ENCODE data around the gene CSNK1G1.
A peak's percentile ranks its signal among the peaks of the same experiment; 100 is the strongest.

CSNK1G1 gene

DNA sequence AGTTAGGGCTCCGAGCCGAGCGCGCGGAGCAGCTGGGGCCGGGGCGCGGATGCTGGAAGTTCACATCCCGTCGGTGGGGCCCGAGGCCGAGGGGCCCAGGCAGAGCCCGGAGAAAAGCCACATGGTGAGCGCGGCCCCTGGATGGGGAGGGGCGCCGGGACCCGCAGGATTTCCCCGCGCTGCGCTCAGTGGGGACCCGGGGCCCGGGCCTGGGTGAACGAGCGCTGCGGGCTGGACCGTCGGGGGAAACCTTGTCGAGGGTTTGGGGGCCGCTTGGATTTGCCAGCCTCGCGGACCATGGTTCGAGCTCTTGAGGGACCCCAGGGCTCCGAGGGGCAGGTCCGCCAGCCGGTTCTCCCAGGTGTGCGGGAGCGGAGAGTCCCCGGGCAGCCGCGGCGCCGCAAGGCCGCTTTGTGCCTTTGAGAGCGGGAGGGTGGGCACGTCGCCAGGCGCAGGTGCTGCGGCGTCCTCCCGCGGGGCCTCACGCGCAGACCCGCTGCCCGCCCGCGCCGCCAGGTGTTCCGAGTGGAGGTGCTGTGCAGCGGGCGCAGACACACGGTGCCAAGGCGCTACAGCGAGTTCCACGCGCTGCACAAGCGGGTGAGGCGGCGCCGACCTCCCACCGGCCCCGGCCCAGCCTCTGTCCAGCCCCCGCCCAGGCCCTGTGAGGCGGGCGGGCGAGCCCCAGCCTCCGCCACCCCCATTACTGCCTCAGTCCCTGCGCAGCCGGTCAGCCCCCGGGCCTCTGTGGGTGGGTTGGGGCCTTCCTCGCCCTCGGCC lies 204.1 kb downstream of the CSNK1G1 start, which contains the start of gene SNX22:
SNX22 (plus strand) TSS at position 5 of the 780 bp plus-strand sequence; CDS start at position 50, 45 bp downstream.
- peak; percentile 66 for DNase-seq

GRCh38 chr15:64149893-64150578 lies 205.9 kb downstream of the CSNK1G1 start:
- DNase-seq: no peak

DNA sequence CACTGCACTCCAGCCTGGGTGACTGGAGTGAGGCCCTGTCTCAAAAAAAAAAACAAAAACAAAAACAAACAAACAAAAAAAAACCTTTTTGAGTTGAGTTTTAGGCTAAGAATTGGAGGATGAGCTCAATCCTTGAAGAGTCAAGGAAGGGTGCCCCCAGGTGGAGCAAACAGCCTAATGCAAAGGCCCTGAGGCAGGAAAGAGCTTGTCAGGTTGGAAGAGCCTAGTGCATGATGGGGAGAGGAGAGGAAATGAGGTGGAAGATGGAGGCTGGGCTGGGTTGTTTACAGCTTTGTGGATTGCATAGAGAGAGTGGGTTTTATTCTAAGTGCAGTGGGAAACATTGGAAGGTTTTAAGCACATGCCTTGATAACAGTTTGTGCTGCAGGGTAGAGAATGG lies 206.5 kb downstream of the CSNK1G1 start:
- DNase-seq: peak; percentile 12

DNA sequence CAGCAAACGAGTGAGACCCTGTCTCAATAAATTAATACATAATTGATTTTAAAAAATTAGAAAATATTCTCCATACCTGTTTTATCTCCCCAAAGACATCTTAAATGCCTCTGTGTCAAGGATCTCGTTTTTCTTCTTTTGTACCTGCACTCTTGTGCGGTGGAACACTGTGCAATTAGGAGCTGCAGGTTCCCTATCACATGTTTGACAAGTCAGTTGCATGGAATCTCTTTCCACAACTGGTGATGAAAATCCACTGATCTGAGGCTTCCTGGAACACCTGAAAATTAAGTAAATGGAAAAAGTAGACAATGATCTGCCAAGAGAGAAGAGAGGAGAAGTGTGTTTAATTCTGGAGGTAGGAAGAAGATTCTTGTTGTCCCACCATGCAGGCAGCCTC lies 207.4 kb downstream of the CSNK1G1 start:
- no peak for DNase-seq

DNA sequence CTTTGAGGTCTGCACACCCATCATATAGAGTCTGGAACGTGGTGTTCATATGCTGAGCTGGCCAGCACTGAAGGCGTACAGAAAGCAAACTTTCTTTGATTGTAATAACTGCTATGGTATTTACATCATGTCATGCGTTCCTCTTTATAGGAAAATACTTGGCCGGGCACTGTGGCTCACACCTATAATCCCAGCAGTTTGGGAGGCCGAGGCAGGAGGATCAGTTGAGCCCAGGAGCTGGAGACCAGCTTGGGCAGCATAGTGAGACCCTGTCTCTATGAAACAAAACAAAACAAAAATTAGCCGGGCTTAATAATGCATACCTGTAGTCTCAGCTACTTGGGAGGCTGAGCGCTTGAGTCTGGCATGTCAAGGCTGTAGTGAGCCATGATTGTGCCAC lies 207.8 kb downstream of the CSNK1G1 start:
- no peak for DNase-seq

- no peak for DNase-seq
Observed at GRCh38 chr15:64146885-64147681, 208.9 kb downstream of the CSNK1G1 start.

DNA sequence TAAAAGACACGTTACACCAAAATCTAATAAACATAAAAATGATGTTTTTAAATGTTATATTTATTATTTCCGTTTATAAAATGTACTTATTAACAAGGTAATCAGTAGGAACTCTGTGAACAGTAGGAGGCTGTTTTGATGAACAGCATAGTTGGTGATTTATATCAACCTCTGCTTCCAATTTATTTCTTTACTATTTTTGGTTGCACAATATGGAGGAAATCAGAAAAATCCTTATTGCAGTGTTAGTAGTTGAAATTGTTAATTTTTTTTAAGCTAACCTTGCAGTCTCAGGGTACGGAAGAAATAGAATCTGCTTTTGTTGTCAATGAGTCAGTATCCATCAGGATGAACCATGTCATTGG lies 209.5 kb downstream of the CSNK1G1 start:
- no peak for DNase-seq

- no peak for DNase-seq
Observed at GRCh38 chr15:64146041-64146440, 209.9 kb downstream of the CSNK1G1 start.

DNA sequence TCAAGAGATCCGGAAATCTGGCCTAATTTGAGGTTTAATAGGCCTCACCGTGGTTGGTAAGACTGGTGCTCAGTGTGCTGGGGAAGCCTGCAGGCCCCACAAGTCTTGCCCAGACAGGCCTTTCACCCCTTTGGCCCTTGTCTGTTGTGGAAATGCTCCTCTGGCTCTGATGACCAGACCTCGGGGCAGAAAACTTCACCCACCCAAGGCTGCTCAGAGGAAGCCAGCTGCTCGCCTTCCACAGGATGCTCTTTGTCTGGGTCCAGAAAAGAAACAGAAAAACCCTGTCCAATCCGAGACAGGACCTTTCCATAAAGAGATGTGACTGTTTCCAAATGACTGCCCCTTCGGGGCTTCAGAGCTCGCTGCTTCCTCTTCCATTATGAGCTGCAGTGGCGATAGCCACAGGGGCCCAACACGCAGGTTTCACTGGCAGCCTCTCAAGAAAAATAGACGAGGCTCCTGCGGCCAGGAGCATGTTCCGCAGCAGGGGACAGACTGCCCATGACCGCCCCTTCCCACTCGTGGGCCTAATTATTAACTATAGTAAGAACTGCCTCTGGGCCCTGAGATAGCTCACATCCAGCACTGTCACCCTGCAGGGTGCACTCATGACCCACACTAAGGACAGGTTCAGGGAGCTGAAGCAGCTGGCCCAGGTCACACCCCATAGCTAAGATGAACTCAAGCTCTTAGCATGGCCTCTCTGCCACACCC lies 211.2 kb downstream of the CSNK1G1 start:
- DNase-seq: no peak

DNA sequence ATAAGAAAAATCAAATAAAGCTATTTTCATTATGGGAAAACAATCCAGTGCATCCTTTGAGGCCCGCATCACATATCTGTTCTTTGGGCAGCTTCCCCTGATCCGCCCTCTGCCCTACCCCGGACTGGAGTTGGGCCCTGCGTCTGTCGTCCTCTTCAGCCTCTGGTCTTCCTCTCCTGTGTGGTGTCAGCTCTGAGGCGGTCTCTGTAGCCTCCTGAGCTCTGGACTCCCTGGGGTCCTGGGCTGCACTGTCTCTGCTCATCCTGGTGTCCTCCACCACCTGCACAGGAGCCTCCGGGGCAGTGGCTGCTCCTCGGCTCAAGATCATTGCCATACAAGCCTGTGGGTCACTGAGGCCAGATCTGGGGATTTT lies 211.8 kb downstream of the CSNK1G1 start:
- no peak for DNase-seq

DNA sequence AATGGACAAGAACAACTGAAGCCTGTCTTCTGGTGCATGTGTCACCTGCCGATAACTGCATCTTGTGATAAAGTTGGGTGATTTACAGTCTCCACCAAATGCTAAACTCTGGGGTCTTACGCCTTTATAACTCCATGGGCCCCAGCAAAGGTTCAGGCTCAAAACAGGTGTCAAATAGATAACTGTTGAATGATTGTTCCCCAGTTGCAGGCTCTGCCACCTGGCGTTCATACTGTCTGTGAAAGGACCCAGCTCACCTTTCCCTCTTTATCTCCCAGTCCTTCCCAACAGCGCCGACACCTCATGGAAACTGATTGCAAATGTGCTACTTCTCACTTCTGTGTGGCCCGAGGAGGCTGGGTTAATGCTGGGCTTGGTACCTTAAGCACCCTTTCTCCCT lies 212.7 kb downstream of the CSNK1G1 start:
- DNase-seq: no peak

GRCh38 chr15:64141798-64142512 lies 214.0 kb downstream of the CSNK1G1 start:
- no peak for DNase-seq

GRCh38 chr15:64138331-64138941 lies 217.5 kb downstream of the CSNK1G1 start:
- DNase-seq: no peak

- DNase-seq: no peak
Observed at GRCh38 chr15:64137226-64137833, 218.6 kb downstream of the CSNK1G1 start.

- no peak for DNase-seq
Observed at GRCh38 chr15:64136347-64136746, 219.6 kb downstream of the CSNK1G1 start.

GRCh38 chr15:64134345-64134829 lies 221.6 kb downstream of the CSNK1G1 start:
- DNase-seq: no peak

DNA sequence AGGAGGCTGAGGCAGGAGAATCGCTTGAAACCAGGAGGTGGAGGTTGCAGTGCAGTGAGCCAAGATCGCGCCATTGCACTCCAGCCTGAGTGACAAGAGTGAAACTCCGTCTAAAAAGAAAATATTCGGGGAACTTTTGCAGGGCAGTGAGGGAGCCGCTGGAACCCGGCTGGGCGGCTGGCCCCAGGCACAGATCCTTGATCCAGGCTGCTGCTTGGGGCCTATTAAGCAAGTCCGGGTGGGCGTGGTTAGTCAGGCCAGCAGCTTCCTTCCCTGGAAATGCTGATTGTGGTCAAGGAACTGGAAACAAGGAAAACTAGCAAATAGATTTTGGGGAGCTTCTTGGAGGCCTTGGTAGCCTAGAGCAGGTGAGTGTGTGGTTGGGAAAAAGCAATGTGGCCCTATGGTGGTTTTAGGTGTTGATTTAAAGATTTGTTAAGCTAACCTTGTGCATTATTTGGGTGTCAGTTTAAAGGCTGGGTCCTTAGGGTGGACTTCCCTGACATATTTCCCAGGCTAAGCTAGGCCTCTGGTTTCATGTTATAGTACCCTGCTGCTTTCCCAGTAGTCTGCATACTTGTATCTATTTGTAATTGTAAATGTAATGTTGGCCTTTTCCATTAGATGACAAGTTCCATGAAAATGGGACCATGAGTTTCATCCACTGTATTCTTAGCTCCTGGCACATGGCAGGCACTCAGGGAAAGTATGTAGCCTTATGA lies 222.2 kb downstream of the CSNK1G1 start:
- no peak for DNase-seq

- DNase-seq: no peak
Observed at GRCh38 chr15:64132217-64132616, 223.8 kb downstream of the CSNK1G1 start.

DNA sequence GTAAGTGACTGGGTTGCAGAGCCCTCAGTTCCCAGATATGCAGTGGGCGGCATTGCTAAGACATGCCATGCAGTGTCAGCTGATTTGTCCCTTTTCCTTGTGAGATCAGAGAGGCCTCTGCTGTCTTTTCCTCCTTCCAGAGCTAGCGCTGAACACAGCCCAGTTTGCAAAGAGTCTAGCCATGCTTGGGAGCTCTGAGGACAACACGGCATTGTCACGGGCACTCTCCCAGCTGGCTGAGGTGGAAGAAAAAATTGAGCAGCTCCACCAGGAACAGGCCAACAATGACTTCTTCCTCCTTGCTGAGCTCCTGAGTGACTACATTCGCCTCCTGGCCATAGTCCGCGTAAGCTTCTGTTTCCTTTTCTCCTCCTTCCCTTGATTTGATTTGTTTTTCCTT lies 224.4 kb downstream of the CSNK1G1 start:
- DNase-seq: no peak

- DNase-seq: no peak
Observed at GRCh38 chr15:64130159-64130558, 225.8 kb downstream of the CSNK1G1 start.

All from NCI-H146 (cell line).